ENCODE results near the gene FRS2. TPM values are rescaled to one million over a fixed set of nuclear protein-coding genes. Genes with fewer than 3 reads are reported as not detected.

The FRS2 gene
- total RNA-seq, 2 experiments from 2014 or later, result 7.9 TPM

Small RNAs within 50 kb of the gene (microRNA-seq; reads per million reads assigned to microRNA genes)
- gene MIR3913-1 (ENCODE audit: borderline microRNAs expressed, borderline replicate concordance) (not detected), gene MIR3913-2 (ENCODE audit: borderline microRNAs expressed, borderline replicate concordance) (not detected)

Other genes with a start within 250 kb of the FRS2 start
- gene CPSF6, start 230.8 kb upstream of the FRS2 start, total RNA-seq, result 10 to 100 TPM; 73.7 to 75.7 TPM
- gene LYZ, start 122.0 kb upstream of the FRS2 start, total RNA-seq, result not detected
- 10 to 100 TPM; 52.3 to 53.5 TPM for gene YEATS4, start 110.6 kb upstream of the FRS2 start, total RNA-seq
- 100 to 1,000 TPM; 268 to 280 TPM for gene CCT2, start 115.1 kb downstream of the FRS2 start, total RNA-seq
- not detected for gene LRRC10, start 140.5 kb downstream of the FRS2 start, total RNA-seq
- not detected for gene BEST3, start 228.9 kb downstream of the FRS2 start, total RNA-seq